A673 (cell line): ENCODE measurements around the gene SHISA9.

Experiments used
- EZH2 ChIP-seq: fragments of 200-600 bp; sonication (generic); IDR thresholded peaks from 2 replicates; pipeline ENCODE4 v1.6.1; 2017; ENCODE audit warnings: borderline replicate concordance, low read depth, mild to moderate bottlenecking, mixed read lengths, antibody characterized with exemption, low read length; ENCODE audit not compliant: poor library complexity, severe bottlenecking
- TF ChIP-seq, protein P1 (sequence below): fragments of 300-800, 200-600 bp; sonication (generic); conservative IDR thresholded peaks from 2 replicates; pipeline ENCODE4 v1.5.1; 2017; ENCODE audit warnings: low read depth, mild to moderate bottlenecking, antibody characterized with exemption, low read length, moderate library complexity, mixed read lengths

DNA sequence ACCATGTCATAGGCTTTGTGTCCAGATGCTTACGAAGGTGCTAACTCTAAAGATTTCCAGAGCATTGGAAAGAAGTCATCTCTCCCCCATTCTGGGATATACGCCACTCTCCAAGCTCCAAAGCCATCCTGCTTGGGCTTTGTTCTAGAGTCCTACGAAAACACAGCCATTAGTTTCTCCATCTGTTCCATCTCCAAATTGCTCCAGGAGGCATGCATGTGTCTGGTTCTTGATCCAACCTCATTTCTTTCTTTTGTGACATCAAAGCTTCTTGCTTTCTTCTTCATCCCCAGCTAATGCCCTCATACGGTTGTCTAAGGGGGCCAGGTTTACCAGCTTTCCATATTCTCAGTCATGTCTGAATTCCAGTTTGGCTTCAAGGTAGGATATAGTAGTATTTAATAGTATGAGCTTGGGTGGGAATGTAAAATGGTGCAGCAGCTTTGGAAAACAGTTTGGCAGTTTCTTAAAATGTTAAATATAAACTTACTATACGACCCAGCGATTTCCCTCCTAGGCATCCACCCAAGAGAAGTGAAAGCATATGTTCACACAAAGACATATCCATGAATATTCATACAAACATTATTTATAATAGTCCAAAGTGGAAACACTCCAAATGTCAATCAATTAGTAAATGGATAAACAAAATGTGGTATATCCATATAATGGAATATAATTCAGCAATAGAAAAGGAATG lies 202.6 kb downstream of the SHISA9 start:
- TF ChIP-seq, protein P1, sequence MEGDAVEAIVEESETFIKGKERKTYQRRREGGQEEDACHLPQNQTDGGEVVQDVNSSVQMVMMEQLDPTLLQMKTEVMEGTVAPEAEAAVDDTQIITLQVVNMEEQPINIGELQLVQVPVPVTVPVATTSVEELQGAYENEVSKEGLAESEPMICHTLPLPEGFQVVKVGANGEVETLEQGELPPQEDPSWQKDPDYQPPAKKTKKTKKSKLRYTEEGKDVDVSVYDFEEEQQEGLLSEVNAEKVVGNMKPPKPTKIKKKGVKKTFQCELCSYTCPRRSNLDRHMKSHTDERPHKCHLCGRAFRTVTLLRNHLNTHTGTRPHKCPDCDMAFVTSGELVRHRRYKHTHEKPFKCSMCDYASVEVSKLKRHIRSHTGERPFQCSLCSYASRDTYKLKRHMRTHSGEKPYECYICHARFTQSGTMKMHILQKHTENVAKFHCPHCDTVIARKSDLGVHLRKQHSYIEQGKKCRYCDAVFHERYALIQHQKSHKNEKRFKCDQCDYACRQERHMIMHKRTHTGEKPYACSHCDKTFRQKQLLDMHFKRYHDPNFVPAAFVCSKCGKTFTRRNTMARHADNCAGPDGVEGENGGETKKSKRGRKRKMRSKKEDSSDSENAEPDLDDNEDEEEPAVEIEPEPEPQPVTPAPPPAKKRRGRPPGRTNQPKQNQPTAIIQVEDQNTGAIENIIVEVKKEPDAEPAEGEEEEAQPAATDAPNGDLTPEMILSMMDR = no peak
- no peak for TF ChIP-seq EZH2
